NCI-H446 (cell line): ENCODE measurements around the gene COL20A1.

Experiments used
- DNase-seq, 2 experiments: peaks; one replicate each; lab custom pipeline; 2025; lab: John Stamatoyannopoulos, UW

The COL20A1 gene

GRCh38 chr20:63320616-63321147 lies 27.7 kb downstream of the COL20A1 start:
- no peak for DNase-seq

GRCh38 chr20:63321148-63321831 lies 28.3 kb downstream of the COL20A1 start:
- DNase-seq = no peak

GRCh38 chr20:63322146-63322932 lies 29.4 kb downstream of the COL20A1 start:
- DNase-seq = no peak

- DNase-seq = no peak
Measured at GRCh38 chr20:63322933-63323273, 29.9 kb downstream of the COL20A1 start.

- DNase-seq = no peak
Measured at GRCh38 chr20:63323357-63323981, 30.5 kb downstream of the COL20A1 start.

GRCh38 chr20:63325021-63325471 lies 32.1 kb downstream of the COL20A1 start:
- DNase-seq = no peak

- no peak for DNase-seq
Measured at GRCh38 chr20:63325554-63326313, 32.7 kb downstream of the COL20A1 start.

- no peak for DNase-seq
Measured at GRCh38 chr20:63326314-63327230, 33.6 kb downstream of the COL20A1 start.

- DNase-seq = no peak
Measured at GRCh38 chr20:63327231-63327745, 34.3 kb downstream of the COL20A1 start.

GRCh38 chr20:63328026-63328700 lies 35.2 kb downstream of the COL20A1 start:
- no peak for DNase-seq

GRCh38 chr20:63328718-63329275 lies 35.8 kb downstream of the COL20A1 start:
- DNase-seq = no peak

GRCh38 chr20:63329331-63330083 lies 36.5 kb downstream of the COL20A1 start:
- DNase-seq = no peak

- DNase-seq = no peak
Measured at GRCh38 chr20:63330084-63330760, 37.2 kb downstream of the COL20A1 start.

GRCh38 chr20:63330940-63331339 lies 38.0 kb downstream of the COL20A1 start:
- DNase-seq = no peak

GRCh38 chr20:63331741-63332400 lies 38.9 kb downstream of the COL20A1 start:
- DNase-seq = no peak

- DNase-seq = no peak
Measured at GRCh38 chr20:63332488-63333240, 39.7 kb downstream of the COL20A1 start.

GRCh38 chr20:63333241-63333836 lies 40.4 kb downstream of the COL20A1 start:
- no peak for DNase-seq
